ENCODE measurements around the gene NSMCE3. TPM values are rescaled to one million over a fixed set of nuclear protein-coding genes. Genes with fewer than 3 reads are reported as not detected.

The NSMCE3 gene
- total RNA-seq, 1 experiment from 2014 or later = 8.0 TPM

DNA sequence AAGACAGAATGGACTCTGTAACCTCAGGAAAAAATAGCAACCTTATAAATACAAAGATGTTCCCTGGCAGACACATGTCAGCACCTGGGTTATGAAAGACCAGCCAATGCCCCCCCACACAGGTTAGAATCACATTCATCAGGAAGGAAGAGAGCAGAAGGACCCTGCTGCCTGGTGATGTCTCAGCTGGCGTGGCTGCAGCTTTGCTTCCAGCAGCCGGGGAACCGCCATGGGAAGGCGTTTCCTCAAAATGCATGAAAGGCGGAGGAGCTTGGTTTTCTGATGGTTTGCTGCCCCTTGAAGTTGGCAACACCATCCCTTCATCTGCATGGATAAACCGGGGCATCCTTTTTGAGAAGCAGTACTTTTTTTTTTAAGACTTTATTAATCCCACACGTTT, 10.9 kb upstream of the NSMCE3 start:
- Histone ChIP-seq H3K4me1 (ENCODE audit: insufficient read depth, low read length) (peaks cover 13% of the 10 kb centered on the region), H3F3A (ENCODE audit: low read length, unreplicated experiment) (no peaks in the 10 kb centered on the region), H3K36me3 (ENCODE audit: low read depth, low read length) (no peaks in the 10 kb centered on the region), H3K9me3 (ENCODE audit: low read length) (no peaks in the 10 kb centered on the region), H3K27ac (ENCODE audit: low read length) (no peak overlapping the region), H2AFZ (ENCODE audit: low read length) (no peak overlapping the region), H3K9ac (ENCODE audit: low read length) (no peak overlapping the region), H3K4me3 (ENCODE audit: low read length) (no peak overlapping the region), H4K20me1 (ENCODE audit: low read length) (no peaks in the 10 kb centered on the region), H3K9me2 (replicated peaks; ENCODE audit: low read length) (no peaks in the 10 kb centered on the region), H3K79me2 (ENCODE audit: low read length) (no peaks in the 10 kb centered on the region), H3K27me3 (ENCODE audit: low read length) (peaks cover 16% of the 10 kb centered on the region), H3K4me2 (ENCODE audit: low read length) (no peak overlapping the region)
- no peak for DNase-seq
- intact Hi-C loops (cut with micrococcal nuclease) = no loop called here
- TF ChIP-seq EZH2 (IDR thresholded peaks at IDR 0.05; ENCODE audit: low read length, unreplicated experiment) (no peak), EZH2phosphoT487 (IDR thresholded peaks at IDR 0.05; ENCODE audit: borderline replicate concordance, low read length) (no peak)
- TF ChIP-seq, protein P1, sequence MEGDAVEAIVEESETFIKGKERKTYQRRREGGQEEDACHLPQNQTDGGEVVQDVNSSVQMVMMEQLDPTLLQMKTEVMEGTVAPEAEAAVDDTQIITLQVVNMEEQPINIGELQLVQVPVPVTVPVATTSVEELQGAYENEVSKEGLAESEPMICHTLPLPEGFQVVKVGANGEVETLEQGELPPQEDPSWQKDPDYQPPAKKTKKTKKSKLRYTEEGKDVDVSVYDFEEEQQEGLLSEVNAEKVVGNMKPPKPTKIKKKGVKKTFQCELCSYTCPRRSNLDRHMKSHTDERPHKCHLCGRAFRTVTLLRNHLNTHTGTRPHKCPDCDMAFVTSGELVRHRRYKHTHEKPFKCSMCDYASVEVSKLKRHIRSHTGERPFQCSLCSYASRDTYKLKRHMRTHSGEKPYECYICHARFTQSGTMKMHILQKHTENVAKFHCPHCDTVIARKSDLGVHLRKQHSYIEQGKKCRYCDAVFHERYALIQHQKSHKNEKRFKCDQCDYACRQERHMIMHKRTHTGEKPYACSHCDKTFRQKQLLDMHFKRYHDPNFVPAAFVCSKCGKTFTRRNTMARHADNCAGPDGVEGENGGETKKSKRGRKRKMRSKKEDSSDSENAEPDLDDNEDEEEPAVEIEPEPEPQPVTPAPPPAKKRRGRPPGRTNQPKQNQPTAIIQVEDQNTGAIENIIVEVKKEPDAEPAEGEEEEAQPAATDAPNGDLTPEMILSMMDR (conservative IDR thresholded peaks at IDR 0.05; ENCODE audit: low read depth, low read length) = no peak
- POLR2A ChIA-PET (ENCODE audit: unreplicated experiment) = no interaction called here
- BruUV-seq (replicated peaks) = no TSS peak
- ATAC-seq = no peak
- CTCF ChIA-PET = no interaction called here

DNA sequence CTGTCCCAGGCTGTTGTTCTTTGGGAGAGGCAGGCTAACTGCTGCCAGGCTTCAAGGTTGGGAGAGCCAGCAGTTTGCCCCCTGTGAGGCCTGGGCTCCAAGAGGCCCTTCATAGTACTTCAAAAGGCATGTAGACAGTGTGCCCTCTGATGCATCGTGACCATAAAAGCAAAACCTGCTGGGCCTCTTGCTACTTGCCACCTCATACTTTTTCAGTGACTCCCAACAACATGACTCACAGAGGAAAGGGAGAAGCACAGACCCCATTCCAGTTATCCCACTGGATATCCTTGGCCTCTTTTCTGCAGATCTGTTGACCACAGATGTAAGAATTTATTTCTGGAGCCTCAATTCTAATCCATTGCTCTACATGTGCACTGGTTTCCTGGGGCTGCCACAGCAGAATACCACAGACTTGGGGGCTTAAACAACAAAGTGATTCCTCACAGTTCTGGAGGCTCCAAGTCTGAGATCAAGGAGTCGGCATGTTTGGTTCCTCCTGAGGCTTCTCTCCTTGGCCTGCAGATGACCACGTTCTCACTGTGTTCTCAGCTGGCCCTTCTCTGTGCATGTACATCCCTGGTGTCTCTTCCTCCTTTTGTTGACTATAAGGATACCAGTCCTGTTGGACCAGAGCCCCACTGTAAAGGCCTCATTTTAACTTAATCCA, 8.9 kb upstream of the NSMCE3 start:
- Histone ChIP-seq H3K27me3 (ENCODE audit: low read length) (0 out of 2 replicates have a peak, but pooled peaks cover 5% of the 10 kb centered on the region), H3K4me1 (ENCODE audit: insufficient read depth, low read length) (peaks cover 13% of the 10 kb centered on the region), H3K79me2 (ENCODE audit: low read length) (no peaks in the 10 kb centered on the region), H4K20me1 (ENCODE audit: low read length) (no peaks in the 10 kb centered on the region), H2AFZ (ENCODE audit: low read length) (peak overlapping the region; percentile 58), H3F3A (ENCODE audit: low read length, unreplicated experiment) (no peaks in the 10 kb centered on the region), H3K9me2 (replicated peaks; ENCODE audit: low read length) (no peaks in the 10 kb centered on the region), H3K36me3 (ENCODE audit: low read depth, low read length) (no peaks in the 10 kb centered on the region), H3K9me3 (ENCODE audit: low read length) (no peaks in the 10 kb centered on the region), H3K27ac (ENCODE audit: low read length) (peak overlapping the region; percentile 25; the same call in 1 of the 2 replicates), H3K4me2 (ENCODE audit: low read length) (peak overlapping the region; percentile 50), H3K9ac (ENCODE audit: low read length) (no peak overlapping the region), H3K4me3 (ENCODE audit: low read length) (no peak overlapping the region)
- no TSS peak for BruUV-seq (replicated peaks)
- ATAC-seq (peak; percentile 84), DNase-seq (peak; percentile 83)
- intact Hi-C loops (cut with micrococcal nuclease) = no loop called here
- CTCF ChIA-PET = no interaction called here
- POLR2A ChIA-PET (ENCODE audit: unreplicated experiment) = no interaction called here
- TF ChIP-seq EZH2 (IDR thresholded peaks at IDR 0.05; ENCODE audit: low read length, unreplicated experiment) (no peak), EZH2phosphoT487 (IDR thresholded peaks at IDR 0.05; ENCODE audit: borderline replicate concordance, low read length) (no peak)
- TF ChIP-seq, protein P1 (conservative IDR thresholded peaks at IDR 0.05; ENCODE audit: low read depth, low read length) = no peak

DNA sequence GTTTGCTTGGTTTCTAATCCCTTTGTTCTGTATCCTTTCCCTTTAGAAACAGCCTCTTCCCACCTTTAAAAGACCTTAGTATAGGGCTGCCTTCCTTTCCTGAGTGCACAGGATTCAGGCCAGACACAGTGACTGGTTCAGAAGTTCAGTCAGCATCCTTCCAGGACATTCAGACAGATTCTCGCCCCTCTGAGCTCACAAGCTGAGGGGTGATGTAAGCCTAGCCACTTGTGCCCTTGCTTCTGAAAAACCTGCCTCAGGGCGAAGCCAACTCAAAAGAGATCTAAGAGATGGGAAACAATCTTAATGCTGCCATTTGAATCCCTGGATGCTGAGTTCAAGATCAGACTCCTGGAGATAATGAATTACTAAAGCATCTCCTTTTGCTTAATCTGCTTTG, 6.7 kb upstream of the NSMCE3 start:
- Histone ChIP-seq H3K27ac (ENCODE audit: low read length) (no peak overlapping the region), H3K9me3 (ENCODE audit: low read length) (no peaks in the 10 kb centered on the region), H4K20me1 (ENCODE audit: low read length) (no peaks in the 10 kb centered on the region), H3K4me3 (ENCODE audit: low read length) (no peak overlapping the region), H3K36me3 (ENCODE audit: low read depth, low read length) (no peaks in the 10 kb centered on the region), H3K9ac (ENCODE audit: low read length) (no peak overlapping the region), H3K4me1 (ENCODE audit: insufficient read depth, low read length) (peaks cover 13% of the 10 kb centered on the region), H3F3A (ENCODE audit: low read length, unreplicated experiment) (no peaks in the 10 kb centered on the region), H3K4me2 (ENCODE audit: low read length) (no peak overlapping the region), H3K9me2 (replicated peaks; ENCODE audit: low read length) (no peaks in the 10 kb centered on the region), H3K79me2 (ENCODE audit: low read length) (no peaks in the 10 kb centered on the region), H3K27me3 (ENCODE audit: low read length) (no peaks in the 10 kb centered on the region), H2AFZ (ENCODE audit: low read length) (no peak overlapping the region)
- DNase-seq (no peak), ATAC-seq (no peak)
- intact Hi-C loops (cut with micrococcal nuclease) = no loop called here
- ChIA-PET POLR2A (ENCODE audit: unreplicated experiment) (no interaction called here), CTCF (no interaction called here)
- TF ChIP-seq EZH2 (IDR thresholded peaks at IDR 0.05; ENCODE audit: low read length, unreplicated experiment) (no peak), EZH2phosphoT487 (IDR thresholded peaks at IDR 0.05; ENCODE audit: borderline replicate concordance, low read length) (no peak)
- TF ChIP-seq, protein P1 (conservative IDR thresholded peaks at IDR 0.05; ENCODE audit: low read depth, low read length) = no peak
- no TSS peak for BruUV-seq (replicated peaks)
